HG03460 (cell line): ENCODE data around the gene TMEM184B.

Experiments
- ATAC-seq: cut with Tn5 transposase; IDR thresholded peaks from one replicate; pipeline ENCODE4 v1.9.1; 2021; ENCODE audit not compliant: unreplicated experiment

TMEM184B gene

DNA sequence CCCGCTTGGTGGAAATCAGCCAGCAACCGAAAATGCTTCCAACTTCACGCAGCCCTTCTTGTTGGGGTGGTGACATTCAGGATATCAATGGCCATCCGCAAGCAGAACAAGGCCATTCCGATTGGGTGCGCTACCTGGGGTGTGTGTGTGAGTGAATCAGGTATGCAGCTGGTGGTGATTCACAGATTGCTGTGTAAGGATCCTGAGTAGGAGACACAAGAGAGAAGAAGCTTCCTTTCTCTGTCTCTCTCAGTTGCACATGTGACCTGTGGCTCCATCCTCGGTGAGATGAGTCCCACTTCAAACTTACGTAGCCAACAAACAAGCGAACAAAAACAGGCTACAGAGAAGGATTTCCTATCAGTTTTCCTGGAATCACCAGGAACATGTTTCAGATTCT, 9.6 kb upstream of the TMEM184B start:
- no peak for ATAC-seq

DNA sequence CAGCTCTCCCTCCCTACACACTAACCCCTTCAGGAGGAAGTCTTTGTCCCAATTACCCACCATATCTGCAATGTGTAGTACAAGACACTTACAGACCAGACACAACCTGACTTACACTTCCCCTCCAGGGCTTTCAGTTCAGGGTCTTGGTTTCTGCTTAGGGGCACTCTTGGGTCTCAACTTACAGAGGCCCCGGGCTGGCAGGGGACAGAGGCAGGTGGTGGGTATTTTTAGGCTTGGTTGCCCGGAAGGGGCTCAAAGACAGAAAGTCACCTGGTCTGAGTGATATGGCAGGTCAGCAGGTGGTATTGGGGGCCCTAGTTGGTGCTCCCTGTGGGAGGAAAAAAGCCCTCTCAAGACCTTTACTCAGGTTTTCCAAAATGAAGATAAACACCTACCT, 3.4 kb upstream of the TMEM184B start:
- ATAC-seq = no peak

DNA sequence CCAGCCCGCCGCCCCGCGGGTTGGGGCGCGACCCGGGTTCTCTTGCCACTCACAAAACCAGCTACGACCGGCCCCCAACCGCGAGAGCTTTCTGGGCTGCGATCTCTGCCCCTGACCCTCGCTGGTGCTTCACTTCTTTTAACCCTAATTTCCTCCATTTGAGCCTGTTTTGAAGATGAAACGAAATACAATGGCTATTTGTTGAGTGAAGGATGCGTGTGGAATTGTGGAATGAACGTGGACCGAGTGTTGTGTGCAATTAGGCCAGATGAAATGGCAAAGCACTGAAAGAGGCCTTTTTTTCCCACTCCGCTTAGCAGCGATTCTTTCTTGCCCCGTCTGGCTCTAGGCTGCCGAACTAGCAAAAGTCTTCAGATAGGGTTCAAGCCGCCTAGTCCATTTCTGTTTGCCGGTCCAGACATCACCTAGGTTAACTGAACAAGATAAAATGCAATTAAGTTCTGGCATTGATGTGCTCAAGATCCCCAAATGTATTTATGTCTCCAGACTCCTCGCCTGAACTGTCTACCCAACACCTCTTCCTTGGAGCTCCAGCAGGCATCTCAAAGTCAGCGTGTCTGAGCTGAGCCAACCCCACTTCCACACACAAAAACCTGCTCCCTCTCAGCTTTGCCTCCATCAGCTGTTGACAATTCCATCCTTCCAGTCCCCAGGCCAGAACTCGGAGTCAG, 471 bp upstream of the TMEM184B start:
- no peak for ATAC-seq

- ATAC-seq = no peak
These were observed 860 bp downstream of the TMEM184B start for GRCh38 chr22:38271927-38272372.

DNA sequence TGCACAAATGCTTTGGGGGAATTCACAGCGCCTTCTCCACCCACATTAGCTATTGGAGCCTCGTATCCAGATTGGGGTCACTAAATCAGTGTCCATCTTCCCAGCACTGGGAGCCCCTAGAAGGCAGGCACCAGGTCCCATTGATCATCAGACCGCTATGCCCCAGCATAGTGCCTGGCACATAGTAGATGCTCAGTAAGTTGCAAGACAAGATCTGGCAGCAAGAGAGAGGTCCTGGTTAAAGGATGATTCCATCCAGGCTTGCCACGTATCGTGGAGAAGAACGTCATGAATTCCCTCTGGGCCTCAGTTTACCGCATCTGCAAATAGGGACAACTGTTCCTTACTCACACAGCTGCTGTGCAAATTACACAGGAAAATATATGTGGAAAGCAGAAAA, 1.7 kb downstream of the TMEM184B start:
- ATAC-seq = no peak

DNA sequence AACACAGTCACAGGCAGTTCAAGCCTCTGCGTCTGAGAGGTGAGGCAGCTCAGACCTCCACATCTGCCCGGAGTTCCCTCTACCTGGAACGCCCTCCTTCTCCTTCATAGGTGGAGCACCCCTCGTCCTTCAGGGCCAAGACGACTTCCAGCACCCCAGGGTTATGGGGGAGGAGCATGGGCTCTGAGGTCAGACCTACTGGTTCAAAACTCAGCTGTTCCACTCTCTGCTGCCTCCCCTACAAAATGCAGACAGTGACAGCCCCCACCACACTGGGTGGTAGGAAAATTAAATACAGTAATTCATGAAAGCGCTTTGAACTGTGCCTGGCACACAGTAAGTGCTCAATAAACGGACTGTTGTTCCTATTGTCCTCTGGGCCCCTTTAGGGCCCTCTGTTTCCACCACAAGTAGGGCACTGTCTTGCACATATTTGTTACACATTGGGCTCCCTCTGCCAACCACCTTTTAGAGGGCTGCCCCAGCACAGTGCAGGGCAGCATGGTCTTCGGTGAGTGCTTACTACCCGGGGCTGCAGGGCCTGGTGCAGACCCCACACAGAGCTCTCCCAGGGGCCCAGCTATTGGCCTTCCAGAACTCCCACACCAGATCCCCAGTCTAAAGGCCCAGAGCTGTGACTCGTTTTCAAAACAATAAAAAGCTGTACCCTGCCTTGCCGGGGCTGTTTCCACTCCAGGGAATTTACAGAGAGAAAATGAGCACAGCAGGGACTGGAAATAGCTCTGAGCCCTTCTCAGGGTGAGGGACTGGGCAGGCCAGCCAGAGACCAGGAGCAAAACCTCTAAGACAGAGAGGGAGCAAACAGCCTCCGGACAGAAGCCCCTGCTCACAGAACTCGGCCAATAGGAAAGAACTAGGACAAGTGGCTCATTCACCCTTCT, 2.5 kb downstream of the TMEM184B start:
- ATAC-seq = no peak

DNA sequence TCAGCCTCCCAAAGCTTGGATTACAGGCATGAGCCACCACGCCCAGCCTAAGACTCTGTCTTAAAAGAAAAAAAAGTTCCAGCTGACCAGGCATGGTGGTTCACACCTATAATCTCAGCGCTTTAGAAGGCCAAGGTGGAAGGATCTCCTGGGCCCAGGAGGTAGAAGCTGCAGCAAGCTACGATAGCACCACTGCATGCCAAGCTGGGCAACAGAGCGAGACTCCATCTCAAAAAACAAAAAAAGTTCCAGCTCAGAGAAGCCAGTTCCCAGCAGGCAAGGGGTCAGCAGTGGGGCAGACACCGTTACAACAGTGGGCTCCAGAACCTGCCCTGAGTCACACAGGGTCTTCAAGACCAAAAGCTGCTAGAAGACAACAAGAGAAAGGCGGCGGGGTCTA, 3.3 kb downstream of the TMEM184B start:
- ATAC-seq = no peak

DNA sequence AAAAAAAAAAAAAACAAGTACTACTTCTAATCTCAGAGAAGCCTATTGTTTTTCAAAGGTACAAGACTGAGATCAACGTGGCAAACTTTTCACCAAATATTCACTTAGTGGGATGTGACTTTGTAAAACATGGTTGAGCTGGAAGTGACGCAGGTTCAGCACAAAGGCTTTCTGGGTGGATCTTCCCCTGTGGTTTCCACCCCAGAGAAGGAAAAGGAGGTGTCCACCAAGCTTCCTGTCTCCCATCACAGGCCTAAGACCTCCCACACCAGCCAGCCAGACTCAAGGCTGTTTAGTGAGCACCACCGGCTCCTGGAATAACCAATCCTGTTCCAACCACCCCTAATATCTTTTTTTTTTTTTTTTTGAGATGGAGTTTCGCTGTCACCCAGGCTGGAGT, 5.7 kb downstream of the TMEM184B start:
- ATAC-seq = no peak

GRCh38 chr22:38266120-38266519, 6.7 kb downstream of the TMEM184B start:
- ATAC-seq = no peak

DNA sequence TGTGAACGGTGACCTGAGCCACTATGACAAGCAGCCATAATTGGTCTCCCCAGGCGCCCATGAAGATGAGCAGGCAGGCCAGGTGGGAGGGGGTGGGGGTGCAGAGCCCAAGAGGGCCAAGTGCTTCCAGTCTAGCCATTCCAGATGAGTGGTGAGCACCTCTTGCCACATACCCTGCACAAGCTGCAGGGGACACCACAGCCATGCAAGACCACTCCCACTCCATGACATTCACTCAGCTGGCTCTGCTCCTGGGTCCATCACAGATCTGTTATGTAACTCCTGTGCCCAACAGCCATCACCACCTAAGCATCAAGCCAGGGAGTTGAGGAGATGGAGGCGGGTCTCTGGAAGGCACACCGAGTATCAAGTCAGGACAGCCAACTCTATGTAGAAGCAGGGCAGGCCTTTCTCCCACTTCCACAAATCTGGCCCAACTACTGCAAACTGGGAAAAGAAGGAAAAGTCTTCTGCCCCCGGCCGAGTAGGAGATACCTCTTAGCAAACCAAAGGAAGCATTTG, 8.4 kb downstream of the TMEM184B start:
- ATAC-seq = no peak

DNA sequence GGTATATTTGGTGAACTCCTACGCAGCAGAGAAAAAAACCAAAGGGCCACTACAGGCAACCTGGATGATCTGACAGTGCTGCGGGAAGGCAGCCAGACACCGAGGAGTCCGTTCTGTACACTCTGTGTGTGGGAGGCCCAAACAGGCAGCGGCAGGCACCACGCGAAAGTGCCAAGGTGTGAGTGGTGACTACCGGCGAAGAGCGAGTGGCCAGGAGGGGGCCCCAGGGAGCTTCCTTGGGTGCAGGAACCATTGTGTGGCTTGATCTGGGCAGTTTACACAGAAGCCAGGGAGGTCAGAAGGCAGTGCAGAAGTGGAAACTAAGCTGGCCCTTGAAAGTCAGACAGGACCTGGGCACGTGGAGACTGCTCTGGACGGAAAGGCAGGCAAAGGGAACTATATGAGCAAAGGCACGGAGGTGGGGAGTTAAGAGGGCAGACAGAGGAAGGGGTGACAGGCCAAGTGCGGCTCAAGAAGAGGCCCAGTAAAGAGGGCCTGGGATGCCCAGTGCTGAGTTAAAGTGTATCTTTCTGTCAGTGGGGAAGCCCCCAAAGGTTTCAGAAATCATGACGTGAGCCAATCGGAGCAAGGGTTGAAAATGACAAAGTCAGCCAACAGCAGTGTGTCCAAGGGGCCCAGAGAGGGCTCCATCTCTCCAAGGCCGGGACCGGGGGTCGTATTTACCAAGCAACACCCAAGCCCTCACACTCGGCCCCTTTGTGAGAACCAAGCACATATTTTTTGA, 10.6 kb downstream of the TMEM184B start:
- no peak for ATAC-seq

DNA sequence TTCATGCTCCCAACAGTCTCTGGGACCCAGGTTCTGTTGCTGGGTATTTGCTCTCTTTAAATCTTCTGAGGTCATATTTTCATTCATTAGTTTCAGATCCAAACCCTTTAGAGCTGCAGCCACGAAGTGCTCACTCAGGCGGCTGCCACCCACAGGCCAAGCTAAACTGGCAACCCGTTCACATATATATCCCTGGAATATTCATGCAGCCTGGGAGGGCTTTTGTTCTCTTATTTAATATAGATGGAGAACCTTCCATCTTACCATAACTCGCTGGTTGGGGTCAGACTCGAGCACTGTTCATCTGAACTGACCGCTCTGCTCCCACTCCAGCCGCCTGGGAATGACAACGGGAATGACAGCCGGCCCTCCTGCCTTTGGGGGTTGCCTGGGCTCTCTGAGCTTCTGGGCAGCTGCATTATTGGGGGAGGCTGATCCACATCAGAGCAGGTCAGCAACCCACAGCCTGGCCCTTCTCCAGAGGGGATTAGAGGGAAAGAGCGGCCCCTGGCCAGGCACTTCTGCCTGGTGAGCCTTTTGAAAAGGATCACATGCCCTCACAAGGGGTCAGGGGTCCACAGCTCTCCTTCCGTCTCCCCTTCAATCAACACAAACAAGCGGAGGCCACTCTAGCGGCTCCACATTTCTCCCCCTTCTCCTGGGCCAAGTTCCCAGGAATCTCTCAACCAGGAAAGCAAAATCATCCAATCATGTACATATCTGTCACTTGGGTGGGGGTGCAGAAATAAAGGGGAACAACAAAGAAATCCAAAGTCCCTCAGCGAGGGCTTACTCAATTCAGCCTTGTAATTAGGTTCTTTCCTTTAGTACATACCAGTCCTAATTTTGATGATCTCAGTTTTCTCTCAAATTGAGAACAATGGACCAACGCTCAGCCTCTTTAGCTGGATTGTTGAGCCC, 11.8 kb downstream of the TMEM184B start:
- ATAC-seq = no peak

DNA sequence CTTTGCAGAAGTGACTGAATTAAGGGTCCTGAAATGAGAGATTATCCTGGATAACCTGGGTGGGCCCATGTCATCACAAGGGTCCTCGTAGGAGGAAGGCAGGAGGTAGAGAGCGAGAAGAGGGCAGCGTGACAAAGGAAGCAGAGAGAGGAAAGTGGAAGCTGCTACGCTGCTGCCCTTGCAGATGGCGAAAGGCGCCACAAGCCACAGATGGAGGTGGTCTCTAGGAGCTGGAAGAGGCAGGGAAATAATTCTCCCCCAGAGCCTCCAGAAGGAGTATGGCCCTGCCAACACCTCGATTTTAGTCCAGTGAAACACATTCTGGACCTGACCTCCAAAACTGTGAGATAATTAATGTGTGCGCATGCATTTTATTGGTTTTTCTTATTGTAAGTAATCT, 13.4 kb downstream of the TMEM184B start:
- ATAC-seq = no peak

DNA sequence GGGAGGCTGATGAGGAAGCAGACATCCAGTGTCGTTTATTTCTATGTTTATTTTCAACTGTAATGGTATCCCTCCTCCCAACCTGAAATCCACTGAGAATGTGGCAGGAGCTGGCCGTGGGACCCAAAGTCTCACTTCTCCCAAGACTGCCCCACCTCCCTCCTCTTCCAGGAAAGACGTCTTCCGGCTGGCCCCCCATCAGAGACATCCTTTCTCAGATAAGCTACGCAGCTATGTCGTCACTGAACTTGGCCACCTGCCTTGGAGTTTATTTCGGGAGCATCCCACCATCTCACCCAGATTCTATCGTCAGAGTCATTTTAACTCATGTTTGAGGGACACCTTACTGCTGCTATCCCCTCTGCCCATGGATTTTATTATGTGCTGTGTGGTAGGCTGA, 13.9 kb downstream of the TMEM184B start:
- no peak for ATAC-seq

GRCh38 chr22:38257650-38258250, 15.1 kb downstream of the TMEM184B start:
- ATAC-seq = no peak

- ATAC-seq = no peak
These were observed 15.6 kb downstream of the TMEM184B start for GRCh38 chr22:38257181-38257580.

DNA sequence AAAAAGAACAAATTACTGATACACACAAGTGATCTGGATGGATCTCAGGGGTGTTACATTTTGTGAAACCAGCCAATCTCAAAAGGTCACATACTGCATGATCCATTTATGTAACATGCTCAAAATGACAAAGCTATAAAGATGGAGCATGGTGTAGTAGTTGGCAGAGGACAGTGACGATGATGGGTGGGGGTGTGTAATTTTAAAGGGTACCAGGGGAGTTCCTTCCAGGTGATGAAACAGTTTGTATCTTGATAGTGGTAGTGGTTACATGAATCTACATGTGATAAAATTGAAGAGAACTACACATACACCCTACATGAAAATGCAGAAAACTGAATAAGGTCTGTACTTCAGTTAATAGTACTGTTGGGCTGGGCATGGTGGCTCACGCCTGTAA, 17.1 kb downstream of the TMEM184B start:
- no peak for ATAC-seq

DNA sequence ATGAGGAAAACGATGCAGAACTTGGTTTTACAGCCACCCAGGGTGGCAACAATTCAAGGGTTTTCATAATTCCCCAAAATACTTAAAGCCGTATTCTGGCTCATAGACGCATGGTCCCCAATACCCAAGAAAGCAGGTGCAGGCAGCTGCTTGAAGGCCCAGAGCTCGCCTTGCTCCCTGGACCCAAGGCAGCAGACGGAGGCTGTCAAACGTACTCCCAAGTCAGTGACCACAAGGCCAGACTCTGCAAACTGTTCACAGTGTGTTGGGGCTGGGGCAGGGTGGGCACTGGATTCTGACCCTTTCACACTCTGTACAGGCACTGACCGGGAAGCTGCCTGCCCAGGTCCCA, 21.5 kb downstream of the TMEM184B start:
- no peak for ATAC-seq

DNA sequence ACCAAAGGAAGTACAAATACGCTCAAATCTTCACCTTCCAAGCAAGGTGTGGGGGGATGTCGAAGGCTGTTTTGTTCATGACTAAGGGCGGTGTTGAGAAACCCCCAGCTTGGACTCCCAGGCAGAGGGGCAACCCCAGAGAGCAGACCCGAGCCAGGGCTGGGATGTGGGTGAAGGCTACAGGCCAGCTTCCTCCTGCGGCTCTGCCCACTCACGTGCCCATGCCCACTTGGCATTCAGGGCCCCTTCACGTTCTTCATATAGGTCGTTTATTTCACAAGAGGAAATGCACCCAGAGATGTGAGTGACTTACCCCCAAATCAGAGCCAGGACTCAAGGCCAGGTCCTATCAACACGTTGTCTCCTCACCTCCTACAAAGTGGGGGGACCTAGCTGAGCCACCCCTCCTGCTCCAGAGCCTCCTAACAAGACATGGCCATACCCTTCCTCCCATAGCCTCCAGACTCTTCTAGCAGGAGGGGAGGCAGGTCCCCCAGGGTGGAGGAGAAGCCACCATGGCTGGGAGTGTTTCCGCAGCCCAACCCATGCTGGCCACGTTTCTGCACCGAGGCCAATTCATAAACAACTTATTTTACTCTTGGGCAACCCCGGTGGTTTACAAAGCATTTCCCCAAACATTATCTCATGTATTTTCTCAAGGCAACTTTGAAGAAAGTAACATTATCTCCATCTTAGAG, 22.0 kb downstream of the TMEM184B start:
- no peak for ATAC-seq
